Measurements from ENCODE around the gene EMC9.

GRCh38 chr14:24179961-24180796 is 38.8 kb upstream of the EMC9 start:
- no peak for TF ChIP-seq SP1 (IDR thresholded peaks at IDR 0.05)
- TF ChIP-seq FOXA1 (IDR thresholded peaks at IDR 0.05), result no peak
- no peak for TF ChIP-seq ZNF384 (IDR thresholded peaks at IDR 0.05)
- no peak for TF ChIP-seq L3MBTL2 (conservative IDR thresholded peaks at IDR 0.05)

All from HEK293T (cell line).